Activated T-helper 2 cell treated with anti-CD3 and anti-CD28 coated beads, Interferon-gamma antibody, Interleukin-2, Interleukin-4, amounts not matched to agents 10 μg/mL and 5 μg/mL and 100 μg/mL, durations not matched to agents 14 hours and 24 hours and 36 hours (primary cell): ENCODE results near the gene TAC3. TPM values are rescaled to one million over a fixed set of nuclear protein-coding genes. Genes with fewer than 3 reads are reported as not detected.
"Not testable (repeated sequence)": the region's sequence is repeated elsewhere in the genome, so short reads cannot be mapped to it uniquely, and the experiment has no call there.

ENCODE experiments used
- DNase-seq: peaks from one replicate; pipeline ENCODE4 v3.0.0; 2021; ENCODE audit warnings: low spot score
- H3K27ac Mint-ChIP-seq: one replicate; pipeline ENCODE4 v1.8.0; 2021; ENCODE audit warnings: mixed read lengths
- H3K27me3 Mint-ChIP-seq: one replicate; pipeline ENCODE4 v1.8.0; 2021; ENCODE audit warnings: low read depth, mixed read lengths
- H3K36me3 Mint-ChIP-seq: one replicate; pipeline ENCODE4 v1.8.0; 2021; ENCODE audit warnings: low read depth, mixed read lengths
- H3K4me1 Mint-ChIP-seq: one replicate; pipeline ENCODE4 v1.8.0; 2021; ENCODE audit warnings: low read depth, mixed read lengths
- H3K4me3 Mint-ChIP-seq: one replicate; pipeline ENCODE4 v1.8.0; 2021; ENCODE audit warnings: low read depth, mild to moderate bottlenecking, moderate library complexity, mixed read lengths
- H3K9me3 Mint-ChIP-seq: one replicate; pipeline ENCODE4 v1.8.0; 2021; ENCODE audit warnings: mixed read lengths
- intact Hi-C: fragments of 100-400 bp; cut with micrococcal nuclease; formaldehyde crosslinking; loops from one replicate; pipeline ENCODE4 v1.15.1; 2023
- total RNA-seq: library from RNA; stranded (reverse); gene quantifications from 2 replicates; pipeline ENCODE4 v1.2.3, GENCODE V29; 2022

The TAC3 gene
- not detected in 2 replicates for total RNA-seq

DNA sequence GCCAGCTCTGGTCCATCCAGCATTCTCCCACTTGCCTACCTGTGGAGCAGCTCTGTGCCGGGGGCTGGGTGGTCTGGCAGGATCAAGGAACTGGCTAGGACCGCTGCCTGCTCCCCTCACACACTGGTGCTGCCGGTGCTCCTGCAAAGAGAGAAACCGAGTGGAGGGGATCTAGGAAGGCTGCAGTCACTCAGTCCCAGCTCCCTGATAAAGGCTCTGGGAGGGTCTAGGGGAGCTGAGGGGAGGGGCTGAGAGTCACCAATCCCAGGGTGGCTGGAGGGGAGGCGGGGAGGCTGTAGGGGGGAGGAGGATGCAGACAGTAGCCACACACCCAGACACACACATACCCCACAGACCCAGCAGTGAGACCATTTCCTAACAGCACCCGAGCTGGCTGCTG lies at the start of gene TAC3:
TAC3 (minus strand) TSS at position 182 of the 400 bp plus-strand sequence. CDS start 732 bp downstream, outside the sequence.
- Mint-ChIP-seq H3K27me3 (peaks cover 10% of the 10 kb centered on the region), H3K36me3 (no peaks in the 10 kb centered on the region), H3K27ac (no peak within 1 kb of the TSS), H3K9me3 (no peaks in the 10 kb centered on the region), H3K4me3 (no peak within 1 kb of the TSS), H3K4me1 (peaks cover 13% of the 10 kb centered on the region)
- DNase-seq = no peak
- intact Hi-C loops = no loop called here

DNA sequence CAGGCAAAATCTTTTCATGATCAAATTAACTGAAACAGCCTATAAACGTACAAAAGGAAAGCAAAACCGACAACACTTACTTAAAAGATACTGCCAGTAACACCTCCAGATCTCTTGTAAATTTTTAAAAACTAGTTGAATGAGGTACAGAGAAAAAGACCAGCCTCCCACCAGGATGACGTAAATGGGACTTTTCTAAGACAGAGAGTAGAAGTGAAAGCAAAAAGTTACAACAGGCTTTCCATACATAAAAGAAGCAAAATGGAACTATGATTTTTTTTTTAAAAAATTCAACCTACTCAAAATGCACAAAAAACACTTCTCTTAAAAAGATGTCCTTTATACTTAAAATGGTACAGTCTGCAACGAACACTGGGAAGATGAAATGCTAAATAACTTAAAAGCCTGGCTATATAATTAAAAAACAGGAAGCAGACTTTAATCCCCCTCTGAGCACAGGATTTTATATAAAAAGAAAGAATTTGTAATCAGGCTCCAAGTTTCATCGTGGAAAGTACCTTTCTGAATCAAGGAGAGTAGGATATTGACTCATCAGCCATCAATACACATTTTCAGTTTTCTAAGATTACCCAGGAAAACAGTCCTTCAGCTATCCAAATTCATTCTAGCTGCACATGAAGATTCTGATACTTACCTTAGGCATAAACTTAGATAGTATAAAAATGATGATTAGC lies 47.8 kb upstream of the TAC3 start:
- peaks cover 83% of the 10 kb centered on the region for H3K36me3 Mint-ChIP-seq
- H3K4me3 Mint-ChIP-seq = peak overlapping the region; percentile 80
- peak; percentile 52 for DNase-seq
- intact Hi-C loops = loop anchor here (1.0 to 2.0 kb wide), 6 partner anchors 15 to 312 kb away; partner anchors contain the start of genes NEMP1 and PRIM1
- H3K27me3 Mint-ChIP-seq = no peaks in the 10 kb centered on the region
- peak overlapping the region; percentile 98 for H3K27ac Mint-ChIP-seq
- peaks cover 41% of the 10 kb centered on the region for H3K4me1 Mint-ChIP-seq
- peaks cover 5% of the 10 kb centered on the region for H3K9me3 Mint-ChIP-seq

DNA sequence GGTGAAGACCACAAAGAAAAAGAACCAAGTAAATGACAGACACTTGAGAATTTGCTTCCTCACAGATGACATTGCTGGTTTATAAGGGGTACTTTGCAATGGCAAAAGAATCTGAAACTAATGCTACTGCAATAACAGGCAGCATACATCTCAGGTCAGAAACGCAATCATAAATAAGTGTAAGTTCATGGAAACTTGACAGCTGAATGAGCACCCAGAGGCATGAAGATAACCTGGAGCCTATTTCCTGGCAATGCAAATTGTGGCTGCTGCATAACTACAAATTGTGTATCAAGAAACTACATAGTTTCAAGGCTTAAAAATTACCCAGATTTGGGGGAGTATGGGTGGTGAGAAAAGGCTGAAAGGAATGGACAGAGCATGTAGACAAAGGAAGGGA lies 42.1 kb upstream of the TAC3 start:
- no peaks in the 10 kb centered on the region for H3K27me3 Mint-ChIP-seq
- H3K27ac Mint-ChIP-seq = peak overlapping the region; percentile 5
- no peaks in the 10 kb centered on the region for H3K9me3 Mint-ChIP-seq
- no peak for DNase-seq
- intact Hi-C loops = no loop called here
- H3K4me3 Mint-ChIP-seq = no peak overlapping the region
- H3K4me1 Mint-ChIP-seq = peaks cover 16% of the 10 kb centered on the region
- H3K36me3 Mint-ChIP-seq = peaks cover 86% of the 10 kb centered on the region

DNA sequence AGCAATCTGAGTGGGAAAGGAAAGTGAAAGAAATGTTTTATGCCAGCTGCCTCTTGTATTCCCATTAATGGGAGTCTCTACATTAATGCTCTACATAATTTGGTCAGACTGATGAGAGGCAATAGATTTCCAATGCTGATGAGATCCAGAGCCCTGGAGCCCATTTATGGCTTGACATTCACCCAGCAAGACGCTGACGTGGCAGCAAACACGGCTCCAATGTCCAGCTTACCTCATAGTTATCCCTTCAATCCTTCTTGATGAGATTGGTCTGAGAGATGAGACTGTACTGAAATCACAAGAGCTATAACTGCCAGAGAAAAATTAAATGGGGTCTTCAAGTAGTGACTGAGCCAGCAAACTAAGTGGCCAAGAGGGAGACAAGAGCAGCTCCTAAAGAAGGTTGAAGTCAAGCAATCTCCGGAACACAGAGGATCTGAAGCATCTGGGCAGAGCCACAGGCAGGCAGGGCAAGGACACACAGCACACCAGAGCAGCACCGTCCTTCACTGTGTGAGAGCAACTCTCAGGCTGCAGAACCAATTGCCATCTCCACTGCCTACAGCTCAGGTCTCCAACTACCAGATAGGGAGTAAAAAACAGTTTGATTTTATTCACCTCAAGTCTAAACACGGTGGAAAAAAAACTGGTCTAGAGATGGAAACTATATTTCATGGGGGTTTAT lies 40.9 kb upstream of the TAC3 start:
- H3K9me3 Mint-ChIP-seq = no peaks in the 10 kb centered on the region
- intact Hi-C loops = no loop called here

DNA sequence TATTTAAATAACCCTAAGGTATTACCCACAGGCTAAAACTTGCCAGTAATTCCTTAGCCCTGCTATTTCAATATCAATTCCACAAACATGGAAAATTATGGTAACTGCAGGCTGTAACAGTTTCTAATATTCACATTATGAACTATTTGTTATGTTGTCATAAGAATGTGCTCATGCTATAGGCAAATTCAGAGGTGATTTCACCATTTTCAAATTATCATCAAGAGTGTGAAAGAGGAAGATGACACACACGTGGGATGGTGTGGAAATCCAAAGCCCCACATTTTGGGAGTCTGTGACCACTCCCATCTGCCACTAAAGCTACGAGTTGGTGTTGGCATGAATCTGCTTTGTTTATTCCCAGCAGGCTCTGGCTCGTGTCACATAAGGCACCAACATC lies 39.5 kb upstream of the TAC3 start:
- Mint-ChIP-seq H3K9me3 (no peaks in the 10 kb centered on the region), H3K36me3 (peaks cover 77% of the 10 kb centered on the region), H3K27ac (no peak overlapping the region), H3K4me1 (peaks cover 15% of the 10 kb centered on the region), H3K27me3 (no peaks in the 10 kb centered on the region), H3K4me3 (no peak overlapping the region)
- DNase-seq = no peak
- intact Hi-C loops = no loop called here

More for the DNA sequence above, 40.9 kb upstream of the TAC3 start:
- H3K27ac Mint-ChIP-seq = no peak overlapping the region
- peaks cover 85% of the 10 kb centered on the region for H3K36me3 Mint-ChIP-seq
- DNase-seq = no peak
- peaks cover 13% of the 10 kb centered on the region for H3K4me1 Mint-ChIP-seq
- H3K4me3 Mint-ChIP-seq = no peak overlapping the region
- H3K27me3 Mint-ChIP-seq = no peaks in the 10 kb centered on the region

DNA sequence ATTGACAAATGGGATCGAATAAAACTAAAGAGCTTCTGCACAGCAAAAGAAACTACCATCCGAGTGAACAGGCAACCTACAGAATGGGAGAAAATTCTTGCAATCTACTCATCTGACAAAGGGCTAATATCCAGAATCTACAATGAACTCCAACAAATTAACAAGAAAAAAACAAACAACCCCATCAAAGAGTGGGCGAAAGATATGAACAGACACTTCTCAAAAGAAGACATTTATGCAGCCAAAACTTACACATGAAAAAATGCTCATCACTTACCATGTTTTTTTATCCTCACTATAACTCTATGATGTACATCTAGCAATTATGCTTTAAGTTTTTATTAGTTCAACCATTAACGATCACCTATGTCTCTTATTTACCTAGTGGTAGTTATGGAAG lies 37.6 kb upstream of the TAC3 start:
- H3K27me3 Mint-ChIP-seq, intact Hi-C loops, H3K9me3 Mint-ChIP-seq, H3K27ac Mint-ChIP-seq, DNase-seq, H3K4me3 Mint-ChIP-seq: not testable (repeated sequence)
- peaks cover 58% of the 10 kb centered on the region for H3K36me3 Mint-ChIP-seq
- H3K4me1 Mint-ChIP-seq = peaks cover 17% of the 10 kb centered on the region

DNA sequence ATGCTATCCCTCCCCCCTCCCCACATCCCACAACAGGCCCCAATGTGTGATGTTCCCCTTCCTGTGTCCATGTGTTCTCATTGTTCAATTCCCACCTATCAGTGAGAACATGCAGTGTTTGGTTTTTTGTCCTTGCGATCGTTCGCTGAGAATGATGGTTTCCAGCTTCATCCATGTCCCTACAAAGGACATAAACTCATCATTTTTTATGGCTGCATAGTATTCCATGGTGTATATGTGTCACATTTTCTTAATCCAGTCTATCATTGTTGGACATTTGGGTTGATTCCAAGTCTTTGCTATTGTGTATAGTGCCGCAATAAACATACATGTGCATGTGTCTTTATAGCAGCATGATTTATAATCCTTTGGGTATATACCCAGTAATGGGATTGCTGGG lies 36.8 kb upstream of the TAC3 start:
- DNase-seq, H3K27me3 Mint-ChIP-seq, H3K27ac Mint-ChIP-seq, H3K4me3 Mint-ChIP-seq, H3K9me3 Mint-ChIP-seq, intact Hi-C loops: not testable (repeated sequence)
- Mint-ChIP-seq H3K4me1 (peaks cover 18% of the 10 kb centered on the region), H3K36me3 (peaks cover 50% of the 10 kb centered on the region)

DNA sequence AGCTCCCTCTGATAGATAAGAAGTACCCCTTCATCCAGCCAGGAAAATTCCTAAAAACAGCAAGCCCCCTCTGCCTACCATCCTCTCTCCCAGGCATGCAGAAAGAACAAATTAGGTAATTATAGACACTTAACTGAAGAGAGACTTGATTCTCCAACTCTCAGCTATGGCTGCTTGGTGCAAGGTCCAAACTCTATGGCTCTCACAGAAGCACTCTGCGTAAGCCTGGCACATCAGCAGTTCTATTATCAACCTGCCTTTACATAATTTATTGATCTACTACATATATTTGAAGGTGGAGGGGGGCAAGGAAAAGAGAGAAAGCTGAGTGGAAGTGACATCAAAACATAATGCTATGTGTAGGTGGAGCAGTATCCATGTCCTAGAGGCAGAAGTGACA lies 34.7 kb upstream of the TAC3 start:
- H3K4me1 Mint-ChIP-seq = peaks cover 35% of the 10 kb centered on the region
- H3K9me3 Mint-ChIP-seq = no peaks in the 10 kb centered on the region
- peaks cover 31% of the 10 kb centered on the region for H3K36me3 Mint-ChIP-seq
- no peak overlapping the region for H3K27ac Mint-ChIP-seq
- no peaks in the 10 kb centered on the region for H3K27me3 Mint-ChIP-seq
- intact Hi-C loops = no loop called here
- no peak overlapping the region for H3K4me3 Mint-ChIP-seq
- DNase-seq = no peak

DNA sequence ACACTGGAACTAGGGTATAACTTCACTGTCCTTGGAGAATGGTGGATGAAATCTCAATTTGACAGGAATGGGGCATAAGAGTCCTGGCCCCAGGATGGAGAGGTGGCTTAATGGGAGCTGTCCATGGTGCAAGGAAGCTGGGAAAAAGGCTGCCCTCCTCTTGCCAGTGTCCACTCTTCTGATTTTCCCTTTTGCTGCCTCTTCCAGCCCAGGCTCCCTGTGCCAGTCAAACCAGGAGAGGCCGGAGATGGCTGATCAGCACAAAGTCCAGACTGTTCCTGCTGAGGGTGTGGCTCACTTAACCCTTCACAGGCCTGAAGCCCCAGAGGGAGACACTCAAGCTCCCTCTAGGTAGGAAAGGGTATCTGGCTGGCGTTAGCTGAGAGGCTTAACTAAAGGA lies 33.6 kb upstream of the TAC3 start, which contains the start of gene MYO1A:
MYO1A (minus strand) TSS at position 240 of the 400 bp plus-strand sequence. CDS start 1,806 bp downstream, outside the sequence.
- H3K36me3 Mint-ChIP-seq = peaks cover 23% of the 10 kb centered on the region
- no peak for DNase-seq
- H3K9me3 Mint-ChIP-seq = no peaks in the 10 kb centered on the region
- H3K4me3 Mint-ChIP-seq = no peak within 1 kb of the TSS
- peaks cover 44% of the 10 kb centered on the region for H3K4me1 Mint-ChIP-seq
- intact Hi-C loops = loop anchor here (5.0 kb wide), 1 partner anchor 38 kb away; no protein-coding TSS in a partner anchor
- H3K27ac Mint-ChIP-seq = no peak within 1 kb of the TSS
- no peaks in the 10 kb centered on the region for H3K27me3 Mint-ChIP-seq

DNA sequence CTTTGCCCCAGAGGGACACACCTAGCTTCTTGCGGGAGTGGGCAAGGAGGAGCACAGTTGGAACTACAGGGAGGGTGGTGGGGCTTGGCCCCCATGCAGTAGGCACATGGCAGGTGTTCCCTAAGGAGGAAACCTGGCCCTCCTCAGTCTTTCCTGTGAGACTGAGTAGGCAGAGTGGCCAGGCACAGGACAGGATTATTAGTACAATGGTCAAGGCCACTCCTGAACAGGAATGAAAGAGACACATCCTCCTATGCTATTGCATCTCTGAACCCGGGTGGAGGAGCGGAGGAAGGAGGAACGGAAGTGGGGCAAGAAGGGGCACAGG lies 32.8 kb upstream of the TAC3 start:
- no peak for DNase-seq
- no peaks in the 10 kb centered on the region for H3K9me3 Mint-ChIP-seq
- H3K27me3 Mint-ChIP-seq = no peaks in the 10 kb centered on the region
- no peak overlapping the region for H3K27ac Mint-ChIP-seq
- intact Hi-C loops = loop anchor here (5.0 kb wide), 1 partner anchor 37 kb away; no protein-coding TSS in a partner anchor
- peaks cover 16% of the 10 kb centered on the region for H3K36me3 Mint-ChIP-seq
- peaks cover 45% of the 10 kb centered on the region for H3K4me1 Mint-ChIP-seq
- H3K4me3 Mint-ChIP-seq = no peak overlapping the region

DNA sequence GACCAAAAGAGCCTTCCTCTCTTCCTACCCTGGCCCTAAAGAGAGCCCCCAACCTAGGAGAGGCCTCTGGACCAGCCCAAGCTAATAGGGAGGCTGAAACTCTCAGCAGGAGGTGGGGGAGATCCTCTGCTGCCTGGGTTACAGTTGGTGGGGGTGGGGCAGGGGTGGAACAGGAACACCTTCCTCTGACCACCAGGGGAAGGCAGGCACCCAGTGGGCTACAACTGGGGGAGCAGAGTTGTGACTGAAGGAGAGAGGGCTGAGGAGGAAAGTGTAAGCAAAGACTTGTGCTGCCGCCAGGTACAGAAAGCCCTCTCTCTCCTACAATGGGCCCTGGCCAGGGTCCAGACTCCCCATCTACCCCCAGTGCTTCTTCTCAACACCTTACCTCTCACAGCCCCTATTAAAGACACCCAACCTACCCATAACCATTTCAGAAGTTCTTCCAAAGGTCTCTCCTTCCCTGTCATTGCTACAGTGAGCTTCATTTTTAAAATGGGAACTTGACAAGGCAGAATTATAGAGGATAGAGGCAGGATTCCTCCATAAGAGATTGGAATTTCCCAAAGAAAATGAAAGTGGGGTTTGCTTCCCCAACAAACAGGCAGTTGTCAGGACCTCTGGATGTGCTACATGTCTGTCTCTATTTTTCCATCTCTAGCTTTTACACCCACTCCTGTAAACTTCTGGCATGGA lies 32.2 kb upstream of the TAC3 start:
- Mint-ChIP-seq H3K4me1 (peaks cover 45% of the 10 kb centered on the region), H3K36me3 (peaks cover 11% of the 10 kb centered on the region), H3K27me3 (no peaks in the 10 kb centered on the region), H3K27ac (peak overlapping the region; percentile 21), H3K4me3 (no peak overlapping the region), H3K9me3 (no peaks in the 10 kb centered on the region)
- no peak for DNase-seq
- intact Hi-C loops = loop anchor here (5.0 kb wide), 1 partner anchor 36 kb away; no protein-coding TSS in a partner anchor

DNA sequence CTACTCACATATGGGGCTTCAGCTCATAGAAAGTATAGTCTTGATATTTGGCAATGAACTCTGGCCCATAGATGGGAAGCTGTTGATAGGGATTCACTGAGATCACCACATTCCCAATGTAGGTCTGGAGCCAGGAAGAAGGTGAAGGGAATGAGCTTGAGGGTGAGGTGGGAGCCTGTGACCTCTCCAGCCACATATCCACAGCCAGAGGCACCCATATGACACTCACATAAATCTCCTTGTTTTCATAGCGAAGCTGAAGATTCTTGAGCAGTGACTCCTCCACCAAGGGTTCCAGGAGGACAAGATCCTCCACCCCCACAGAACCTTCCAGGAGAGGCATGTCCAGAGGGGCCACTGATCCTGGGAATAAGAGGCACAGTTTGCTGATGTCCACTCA lies 31.7 kb upstream of the TAC3 start:
- intact Hi-C loops = loop anchor here (2.0 to 5.0 kb wide), 2 partner anchors 17 to 36 kb away; no protein-coding TSS in a partner anchor
- peaks cover 45% of the 10 kb centered on the region for H3K4me1 Mint-ChIP-seq
- no peaks in the 10 kb centered on the region for H3K27me3 Mint-ChIP-seq
- H3K4me3 Mint-ChIP-seq = no peak overlapping the region
- peaks cover 5% of the 10 kb centered on the region for H3K36me3 Mint-ChIP-seq
- H3K9me3 Mint-ChIP-seq = no peaks in the 10 kb centered on the region
- no peak for DNase-seq
- H3K27ac Mint-ChIP-seq = peak overlapping the region; percentile 87
